Epidermal melanocyte (primary cell): ENCODE data around the gene PINLYP.

Experiments
- DNase-seq: peaks from one replicate; pipeline ENCODE4 v3.0.0; 2011; ENCODE audit warnings: low spot score; ENCODE audit not compliant: insufficient read length

PINLYP gene

GRCh38 chr19:43628646-43629326, 53.2 kb downstream of the PINLYP start:
- no peak for DNase-seq

- DNase-seq: no peak
Measured at GRCh38 chr19:43631491-43631890, 55.9 kb downstream of the PINLYP start.
